A549 (cell line): ENCODE data around the gene UNC45A. TPM values are rescaled to one million over a fixed set of nuclear protein-coding genes. Genes with fewer than 3 reads are reported as not detected.
A peak's percentile ranks its signal among the peaks of the same experiment; 100 is the strongest.

Experiments used
- ATAC-seq, 2 experiments: fragments of 200-7000 bp in 1 of 2; fragments of >200 bp in 1 of 2; cut with Nextera tagmentation in 1 of 2; cut with Tn5 transposase in 1 of 2; 3 replicates each; pipeline versions ENCODE4 v1.8.0 to v1.9.1; 2018 to 2020; ENCODE audit warnings: mild to moderate bottlenecking in 1 of 2, moderate library complexity in 1 of 2
- CTCF ChIA-PET: fragments of 300-600 bp; sonication (Branson Sonifier 250); formaldehyde crosslinking; extraction: SDS; loops from one replicate; lab custom pipeline; 2021; ENCODE audit warnings: antibody characterized with exemption, inconsistent platforms; lab: Yijun Ruan, JAX
- POLR2A ChIA-PET: fragments of 350-600 bp; formaldehyde crosslinking; extraction: SDS; loops from one replicate; lab custom pipeline; 2021; ENCODE audit warnings: antibody characterized with exemption, inconsistent platforms; lab: Yijun Ruan, JAX
- DNase-seq, 2 experiments: peaks; one replicate each; pipeline versions ENCODE4 v3.0.0 to v3.0.0-alpha.2; 2011 to 2016; ENCODE audit warnings: low read depth in 1 of 2, low spot score in 1 of 2
- FAIRE-seq: peaks from 2 replicates; lab custom pipeline; 2011; peaks lifted over from hg19 to GRCh38; lab: Jason Lieb, UNC
- H3K27ac ChIP-seq, 2 experiments: fragments of >200 bp; sonication (Bioruptor Twin); formaldehyde crosslinking; 3 replicates each; pipeline ENCODE4 v1.5.1; 2016 to 2017
- H3K4me1 ChIP-seq: fragments of >200 bp; sonication (Bioruptor Twin); formaldehyde crosslinking; 3 replicates; pipeline ENCODE4 v1.6.1; 2016
- H3K4me2 ChIP-seq: fragments of >200 bp; sonication (Bioruptor Twin); formaldehyde crosslinking; 3 replicates; pipeline ENCODE4 v1.6.1; 2016
- H3K4me3 ChIP-seq: fragments of >200 bp; sonication (Bioruptor Twin); formaldehyde crosslinking; 3 replicates; pipeline ENCODE4 v1.5.1; 2016
- H3K9me3 ChIP-seq: fragments of >200 bp; sonication (Bioruptor Twin); formaldehyde crosslinking; 3 replicates; pipeline ENCODE4 v1.6.1; 2016
- CTCF ChIP-seq: fragments of >200 bp; sonication (Bioruptor Twin); formaldehyde crosslinking; IDR thresholded peaks from 3 replicates; pipeline ENCODE4 v1.5.1; 2016
- ESRRA ChIP-seq: fragments of 150-350 bp; IDR thresholded peaks from 2 replicates; pipeline ENCODE4 v1.6.1; 2014; ENCODE audit warnings: mild to moderate bottlenecking, low read length, borderline replicate concordance
- FOXS1 ChIP-seq: fragments of 250-450 bp; sonication (Bioruptor Pico); IDR thresholded peaks from 2 replicates; pipeline ENCODE4 v1.5.0; 2020; ENCODE audit warnings: mild to moderate bottlenecking, moderate library complexity
- HEYL ChIP-seq: fragments of 250-450 bp; sonication (Bioruptor Pico); IDR thresholded peaks from 2 replicates; pipeline ENCODE4 v1.8.0; 2021; ENCODE audit warnings: mild to moderate bottlenecking, moderate library complexity
- JUN ChIP-seq, 2 experiments: fragments of >200 bp; sonication (Bioruptor Twin); formaldehyde crosslinking; IDR thresholded peaks; 2 replicates in 1 of 2; 3 replicates in 1 of 2; pipeline ENCODE4 v1.6.1; 2016 to 2017
- JUNB ChIP-seq: fragments of >200 bp; sonication (Bioruptor Twin); formaldehyde crosslinking; IDR thresholded peaks from 2 replicates; pipeline ENCODE4 v1.6.1; 2016
- MAZ ChIP-seq: fragments of 150-350 bp; IDR thresholded peaks from 2 replicates; pipeline ENCODE4 v1.6.1; 2014; ENCODE audit warnings: antibody characterized with exemption, low read depth, low read length, borderline replicate concordance
- MYC ChIP-seq: IDR thresholded peaks from 2 replicates; pipeline ENCODE4 v1.6.1; 2012; ENCODE audit warnings: mild to moderate bottlenecking, inconsistent platforms, low read length, improper control_type of control experiment, borderline replicate concordance
- PHF8 ChIP-seq: fragments of 200-600 bp; sonication (generic); IDR thresholded peaks from 2 replicates; pipeline ENCODE4 v1.6.1; 2016; ENCODE audit warnings: low read depth, mild to moderate bottlenecking, antibody characterized with exemption, moderate library complexity, borderline replicate concordance
- RAD21 ChIP-seq, 2 experiments: fragments of >200 bp in 1 of 2; sonication (Bioruptor Twin) in 1 of 2; formaldehyde crosslinking in 1 of 2; IDR thresholded peaks in 1 of 2; conservative IDR thresholded peaks in 1 of 2; 2 replicates in 1 of 2; 3 replicates in 1 of 2; pipeline ENCODE4 v1.6.1; 2012 to 2018; ENCODE audit warnings: inconsistent platforms in 1 of 2
- SMC3 ChIP-seq: fragments of >200 bp; sonication (Bioruptor Twin); formaldehyde crosslinking; IDR thresholded peaks from 3 replicates; pipeline ENCODE4 v1.6.1; 2018; ENCODE audit warnings: inconsistent platforms
- WGBS: methylation state at CpG from one replicate; pipeline ENCODE4 v1.1.6; 2017; ENCODE audit errors: missing lambda C conversion rate; 5-methylcytosine and 5-hydroxymethylcytosine counted together
- polyA plus RNA-seq, 4 experiments: library from polyadenylated mRNA; depleted of rRNA in 3 of 4; stranded (reverse); fragments of >200 nt; fragmentation: RNase III in 1 of 4; extraction: RNeasy Plus Mini Kit Qiagen cat#74134 plus additional on column Dnase treatment in 1 of 4; gene quantifications; 2 replicates in 3 of 4; 3 replicates in 1 of 4; pipeline ENCODE4 v1.2.3, GENCODE V29; 2011 to 2017
- TF ChIP-seq, protein P1 (sequence below): IDR thresholded peaks from 2 replicates; pipeline ENCODE4 v1.6.1; 2012; ENCODE audit warnings: low read depth, borderline replicate concordance
- TF ChIP-seq, protein P2 (sequence below): IDR thresholded peaks from 2 replicates; pipeline ENCODE4 v1.6.1; 2012
- TF ChIP-seq, protein P3 (sequence below): IDR thresholded peaks from 2 replicates; pipeline ENCODE4 v1.6.1; 2012

UNC45A gene
- polyA plus RNA-seq, 2 of the 4 experiments (the other 2 are of a cell fraction) = 48.2 to 80.4 TPM

- ATAC-seq (peak in 1 of 2 experiments; percentile 3; a peak in 3 of 6 replicates), DNase-seq (peak in 1 of 2 experiments; percentile 35), FAIRE-seq (peak; percentile 81)
- ChIA-PET POLR2A (interaction anchor here (1.6 kb wide), 1 partner anchor 317 kb away, joined by 3 read pairs; no protein-coding TSS in a partner anchor), CTCF (interaction anchor here (0.5 to 25.4 kb wide), 46 partner anchors 8 to 1117 kb away, joined by 3 to 536 read pairs (median 5); partner anchors contain the start of genes BLM, HDDC3, PRC1 and UNC45A)
- WGBS = 5% methylated on average over 20 of the region's 20 CpGs
- Histone ChIP-seq H3K27ac (peak overlapping the region; percentile 95 to 98), H3K4me2 (peak overlapping the region; percentile 99), H3K4me1 (peaks cover 18% of the 10 kb centered on the region), H3K4me3 (peak overlapping the region; percentile 83), H3K9me3 (no peaks in the 10 kb centered on the region)
- TF ChIP-seq, protein P1, sequence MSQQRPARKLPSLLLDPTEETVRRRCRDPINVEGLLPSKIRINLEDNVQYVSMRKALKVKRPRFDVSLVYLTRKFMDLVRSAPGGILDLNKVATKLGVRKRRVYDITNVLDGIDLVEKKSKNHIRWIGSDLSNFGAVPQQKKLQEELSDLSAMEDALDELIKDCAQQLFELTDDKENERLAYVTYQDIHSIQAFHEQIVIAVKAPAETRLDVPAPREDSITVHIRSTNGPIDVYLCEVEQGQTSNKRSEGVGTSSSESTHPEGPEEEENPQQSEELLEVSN = no peak
- TF ChIP-seq HEYL (CRISPR knock-in tag) = 0 out of 2 replicates have a peak, but pooled peaks have one; percentile 8
These were observed 20.7 kb downstream of the UNC45A start for GRCh38 chr15:90955624-90956273.

DNA sequence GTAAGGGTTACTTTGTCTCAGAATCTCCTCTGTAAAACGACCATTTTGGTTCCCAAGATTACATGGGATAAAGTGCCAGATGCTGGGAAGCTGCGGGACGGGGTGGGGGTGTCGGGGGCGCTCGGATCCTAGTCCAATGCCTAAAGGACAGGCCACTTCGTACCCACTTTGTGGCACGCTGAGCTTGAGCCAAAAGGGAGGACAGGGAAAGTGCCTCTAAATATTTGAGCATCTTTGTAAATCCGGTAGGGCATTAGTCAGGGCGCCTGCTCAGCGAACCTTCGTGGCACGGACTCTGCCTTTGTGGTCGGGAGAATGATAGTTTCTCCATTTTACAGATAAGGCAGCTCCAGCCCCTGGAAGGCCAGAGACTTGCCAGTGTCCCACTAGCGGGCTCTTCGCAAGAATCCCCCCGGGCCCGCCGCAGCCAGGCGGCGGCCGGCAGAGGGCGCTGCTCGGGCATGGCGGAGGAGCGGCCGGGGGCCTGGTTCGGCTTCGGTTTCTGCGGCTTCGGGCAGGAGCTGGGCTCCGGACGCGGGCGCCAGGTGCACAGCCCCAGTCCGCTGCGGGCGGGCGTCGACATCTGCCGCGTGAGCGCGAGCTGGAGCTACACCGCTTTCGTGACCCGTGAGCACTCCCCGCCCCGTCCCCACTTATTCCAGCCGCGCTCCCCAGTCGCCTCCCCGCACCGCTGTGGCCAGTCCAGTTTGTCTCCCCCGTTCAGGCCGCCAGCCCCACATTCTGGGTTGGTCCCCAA is 21.4 kb downstream of the UNC45A start:
- DNase-seq (peak; percentile 66 to 97), ATAC-seq (peak; percentile 21 to 53; a peak in 5 of 6 replicates), FAIRE-seq (no peak)
- Histone ChIP-seq H3K4me2 (peak overlapping the region; percentile 99), H3K9me3 (no peaks in the 10 kb centered on the region), H3K4me3 (peak overlapping the region; percentile 83), H3K4me1 (peaks cover 18% of the 10 kb centered on the region), H3K27ac (peak overlapping the region; percentile 95 to 98)
- POLR2A ChIA-PET = interaction anchor here (1.6 kb wide), 1 partner anchor 317 kb away, joined by 3 read pairs; no protein-coding TSS in a partner anchor
- CTCF ChIA-PET = interaction anchor here (0.5 to 25.4 kb wide), 49 partner anchors 8 to 1117 kb away, joined by 3 to 536 read pairs (median 5); partner anchors contain the start of genes BLM, HDDC3, PRC1 and UNC45A
- TF ChIP-seq, protein P2, sequence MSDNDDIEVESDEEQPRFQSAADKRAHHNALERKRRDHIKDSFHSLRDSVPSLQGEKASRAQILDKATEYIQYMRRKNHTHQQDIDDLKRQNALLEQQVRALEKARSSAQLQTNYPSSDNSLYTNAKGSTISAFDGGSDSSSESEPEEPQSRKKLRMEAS = peak; percentile 24; the same call in 1 of the 2 replicates
- TF ChIP-seq FOXS1 = no peak
- TF ChIP-seq SMC3 = peak; percentile 89
- 0 out of 2 replicates have a peak, but pooled peaks have one; percentile 29 for TF ChIP-seq MYC
- no peak for TF ChIP-seq JUN (IDR thresholded peaks at IDR 0.05)
- no peak for TF ChIP-seq ESRRA
- TF ChIP-seq, protein P1 = 0 out of 2 replicates have a peak, but pooled peaks have one; percentile 26
- peak; percentile 98 for TF ChIP-seq CTCF
- 0 out of 2 replicates have a peak, but pooled peaks have one; percentile 69 for TF ChIP-seq MAZ
- no peak for TF ChIP-seq JUNB
- no peak for TF ChIP-seq PHF8
- TF ChIP-seq RAD21 (conservative IDR thresholded peaks at IDR 0.05 in 1 of 2, IDR thresholded peaks at IDR 0.05 in 1 of 2) = peak; percentile 44 to 69; a peak in 4 of 5 replicates
- TF ChIP-seq, protein P3, sequence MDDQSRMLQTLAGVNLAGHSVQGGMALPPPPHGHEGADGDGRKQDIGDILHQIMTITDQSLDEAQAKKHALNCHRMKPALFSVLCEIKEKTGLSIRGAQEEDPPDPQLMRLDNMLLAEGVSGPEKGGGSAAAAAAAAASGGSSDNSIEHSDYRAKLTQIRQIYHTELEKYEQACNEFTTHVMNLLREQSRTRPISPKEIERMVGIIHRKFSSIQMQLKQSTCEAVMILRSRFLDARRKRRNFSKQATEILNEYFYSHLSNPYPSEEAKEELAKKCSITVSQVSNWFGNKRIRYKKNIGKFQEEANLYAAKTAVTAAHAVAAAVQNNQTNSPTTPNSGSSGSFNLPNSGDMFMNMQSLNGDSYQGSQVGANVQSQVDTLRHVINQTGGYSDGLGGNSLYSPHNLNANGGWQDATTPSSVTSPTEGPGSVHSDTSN = no peak
- WGBS = 24% methylated on average over 48 of the region's 56 CpGs
